HCT116 (cell line): Measurements from ENCODE around the gene GTF3C5.

Source experiments
- CTCF ChIP-seq, 3 experiments: fragments of 200-600 bp in 1 of 3; sonication (generic) in 1 of 3; IDR thresholded peaks in 2 of 3; conservative IDR thresholded peaks in 1 of 3; 2 replicates each; pipeline ENCODE4 v1.5.1; 2012 to 2017; ENCODE audit warnings: low read depth in 2 of 3, low read length in 2 of 3, antibody characterized with exemption in 1 of 3, borderline replicate concordance in 1 of 3, control low read depth in 1 of 3, mild to moderate bottlenecking in 1 of 3, mixed read lengths in 1 of 3, mixed run types in 1 of 3, moderate library complexity in 1 of 3; ENCODE audit not compliant: insufficient read depth in 1 of 3
- EZH2 ChIP-seq: fragments of 200-600 bp; sonication (generic); IDR thresholded peaks from 2 replicates; pipeline ENCODE4 v1.6.1; 2017; ENCODE audit warnings: antibody characterized with exemption, mixed run types
- SRF ChIP-seq: IDR thresholded peaks from 2 replicates; pipeline ENCODE4 v1.6.1; 2012; ENCODE audit warnings: low read depth

GRCh38 chr9:133026426-133026825, 4.4 kb upstream of the GTF3C5 start:
- TF ChIP-seq CTCF (IDR thresholded peaks at IDR 0.05 in 2 of 3, conservative IDR thresholded peaks at IDR 0.05 in 1 of 3; ENCODE audit: borderline replicate concordance in 1 of 3, insufficient read depth in 1 of 3, low read depth in 2 of 3, low read length in 2 of 3) (no peak), SRF (no peak), EZH2 (no peak)
